Left renal pelvis (tissue), 4 donors: ENCODE results near the gene ADD3. TPM values are rescaled to one million over a fixed set of nuclear protein-coding genes. Genes with fewer than 3 reads are reported as not detected.
"Not testable (repeated sequence)": the region's sequence is repeated elsewhere in the genome, so short reads cannot be mapped to it uniquely, and the experiment has no call there.

Experiments used
- DNase-seq, 4 donors: peaks; one replicate each; pipeline ENCODE4 v3.0.0-alpha.2; 2013; ENCODE audit warnings: low read depth in 4 of 4, low spot score in 3 of 4
- polyA plus RNA-seq, 4 donors: library from polyadenylated mRNA; unstranded; fragments of 120-200 nt; gene quantifications; one replicate each; pipeline ENCODE4 v1.2.1, GENCODE V29; 2013; ENCODE audit not compliant: insufficient read length in 4 of 4

ADD3 gene
- polyA plus RNA-seq, 4 donors: 266 to 277 (median 273) TPM

DNA sequence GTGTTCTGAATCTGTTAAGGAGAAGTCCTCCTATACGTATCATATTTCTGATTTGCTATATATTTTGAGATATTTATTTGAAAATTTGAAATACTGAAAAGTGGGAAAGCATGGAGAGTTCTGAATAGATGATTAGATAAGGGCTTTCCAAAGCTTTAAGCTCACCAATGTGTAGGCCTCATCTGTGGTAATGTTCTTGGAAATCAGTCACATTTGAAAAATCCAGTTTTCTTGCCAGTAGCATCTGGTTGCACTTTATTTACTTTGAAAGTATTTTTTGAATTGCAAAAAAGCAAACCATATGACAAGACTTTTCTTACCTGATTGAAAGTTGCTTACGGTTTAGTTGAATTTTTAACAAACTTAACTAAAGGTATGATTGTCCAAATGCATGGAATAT, 21.7 kb downstream of the ADD3 start:
- DNase-seq: no peak

DNA sequence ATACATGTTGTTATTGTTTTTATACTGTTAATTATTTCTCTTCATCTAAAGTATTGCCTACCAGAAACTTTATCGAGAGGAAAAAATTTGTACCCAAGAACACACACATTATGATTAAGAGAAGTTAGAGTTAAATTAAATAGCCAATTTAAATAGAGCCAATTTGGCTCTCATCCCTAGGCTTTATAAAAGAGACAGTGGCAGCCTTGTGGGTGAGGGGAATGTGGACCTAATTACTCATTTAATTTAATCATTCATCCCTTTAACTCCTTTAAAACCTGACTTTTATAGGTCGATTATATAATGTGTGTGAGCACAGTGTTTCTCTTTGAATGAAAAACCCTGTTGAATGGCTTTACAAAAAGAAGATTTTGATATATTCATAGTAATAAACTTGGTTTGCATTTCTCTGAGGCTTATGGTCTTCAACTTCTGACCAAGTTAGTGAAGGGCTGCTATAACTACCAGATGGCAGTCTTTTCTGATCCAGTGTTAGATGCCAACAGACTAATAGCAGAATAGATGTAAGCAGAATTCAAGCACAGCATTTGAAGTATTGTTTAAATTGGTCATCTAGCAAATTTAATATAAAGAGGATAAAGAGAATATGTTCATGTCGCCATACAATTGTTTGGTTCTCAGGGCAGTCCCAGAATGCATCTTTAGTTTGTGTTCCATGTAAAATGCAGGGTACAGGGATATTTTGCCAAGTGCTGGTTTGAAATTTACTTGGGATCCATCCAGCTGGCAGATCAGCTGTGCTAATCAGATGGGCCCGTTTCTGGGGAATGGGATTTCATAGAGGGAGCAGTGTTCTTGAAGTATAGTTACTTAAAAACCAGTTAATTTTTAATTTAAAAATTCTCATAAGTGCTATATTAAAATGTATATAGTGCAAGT, 25.3 kb downstream of the ADD3 start:
- no peak for DNase-seq

DNA sequence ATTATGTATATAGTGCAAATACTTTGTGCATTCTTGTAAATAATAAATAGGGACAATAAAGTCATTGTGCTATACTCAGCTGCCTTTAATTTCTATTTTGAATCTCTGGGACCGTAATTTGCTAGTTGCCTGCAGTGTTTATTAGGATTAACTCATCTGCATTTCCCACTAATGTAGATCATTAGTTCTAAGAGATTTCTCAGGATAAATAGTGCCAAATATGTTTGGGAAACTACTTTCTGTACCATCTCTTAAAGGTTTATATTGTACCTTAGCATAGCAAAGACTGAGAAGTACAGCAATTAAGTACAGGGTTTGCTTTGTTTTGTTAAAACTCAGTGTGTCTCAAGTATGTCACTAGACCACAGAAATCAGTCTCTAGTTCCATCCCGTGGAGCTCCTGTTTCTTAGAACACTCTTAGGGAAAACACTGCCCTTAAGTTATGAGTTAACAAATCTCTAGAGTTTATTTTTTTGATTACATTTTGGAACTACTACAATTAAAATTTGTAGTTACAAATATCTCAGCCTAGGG, 26.0 kb downstream of the ADD3 start:
- DNase-seq: no peak

DNA sequence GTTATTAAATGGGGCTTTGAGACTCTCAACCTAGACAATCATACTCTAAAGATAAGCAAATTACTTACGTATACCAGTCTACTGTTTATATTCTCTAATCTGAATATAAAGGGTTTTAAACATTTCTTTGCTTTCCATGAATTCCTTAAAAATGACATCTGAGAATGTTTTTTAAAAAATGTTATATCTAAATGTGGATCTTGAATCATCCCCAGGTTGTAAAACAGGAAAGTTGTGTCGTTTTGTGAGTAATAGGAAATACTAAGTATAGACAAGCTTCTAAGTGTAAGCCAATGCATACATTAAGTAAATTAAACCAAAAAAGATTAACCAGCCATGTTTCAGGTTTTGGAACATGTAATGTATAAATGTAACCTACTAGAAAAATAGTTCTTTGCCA, 26.8 kb downstream of the ADD3 start:
- DNase-seq: no peak

DNA sequence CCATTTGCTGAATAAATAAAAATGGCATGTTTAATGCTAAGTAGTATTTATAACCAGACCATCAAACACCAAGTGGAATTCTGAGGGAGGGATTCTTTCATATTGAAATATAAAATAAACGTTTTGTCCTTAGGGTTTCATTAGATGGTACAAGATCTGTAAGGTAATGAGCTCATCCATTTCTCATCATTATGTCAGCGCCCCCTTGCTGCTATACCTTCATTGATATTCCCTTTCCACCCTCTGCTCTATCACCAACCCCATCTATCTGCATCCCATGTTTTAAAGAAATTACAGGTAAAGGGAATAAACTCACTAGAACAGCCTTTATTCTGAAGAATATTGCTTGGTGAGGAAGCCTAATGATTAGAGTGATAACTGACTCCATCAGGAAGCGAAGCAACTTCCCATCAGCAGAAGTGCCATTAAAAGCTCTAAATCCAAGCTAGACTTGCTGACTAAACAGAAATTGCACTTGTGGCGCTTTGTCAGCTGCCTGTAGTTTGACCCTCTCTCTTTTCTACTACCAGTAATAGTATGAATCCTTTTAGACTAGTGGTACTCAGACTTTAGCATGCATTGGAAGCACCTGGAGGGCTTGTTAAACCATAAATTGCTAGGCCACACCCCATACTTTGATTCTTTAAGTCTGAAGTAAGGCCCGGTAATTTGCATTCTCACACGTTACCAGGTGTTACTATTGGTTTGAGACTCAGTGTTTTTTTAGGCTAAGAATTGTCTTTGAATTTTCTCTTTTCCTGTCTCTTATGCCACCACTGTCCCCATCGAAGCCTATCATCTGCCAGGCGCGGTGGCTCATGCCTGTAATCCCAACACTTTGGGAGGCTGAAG, 27.5 kb downstream of the ADD3 start:
- DNase-seq: no peak

DNA sequence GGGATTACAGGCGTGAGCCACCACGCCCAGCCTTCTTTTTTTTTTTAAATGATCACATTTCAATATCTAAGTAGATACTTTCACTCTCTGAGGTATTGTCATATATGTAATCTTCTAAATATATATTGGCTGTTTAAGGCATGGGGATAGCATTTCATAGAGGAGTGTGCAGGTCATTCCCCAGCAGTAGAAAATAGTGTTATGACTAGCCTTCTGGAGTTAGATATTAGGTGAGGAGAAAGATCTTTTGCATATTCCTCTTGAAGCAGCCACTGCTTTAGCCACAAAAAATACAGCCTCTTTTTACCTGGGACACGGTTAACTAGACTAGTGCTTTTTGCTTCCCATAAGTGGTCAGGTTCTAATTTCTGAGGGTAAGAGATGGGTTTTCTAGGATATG, 28.9 kb downstream of the ADD3 start:
- no peak for DNase-seq

DNA sequence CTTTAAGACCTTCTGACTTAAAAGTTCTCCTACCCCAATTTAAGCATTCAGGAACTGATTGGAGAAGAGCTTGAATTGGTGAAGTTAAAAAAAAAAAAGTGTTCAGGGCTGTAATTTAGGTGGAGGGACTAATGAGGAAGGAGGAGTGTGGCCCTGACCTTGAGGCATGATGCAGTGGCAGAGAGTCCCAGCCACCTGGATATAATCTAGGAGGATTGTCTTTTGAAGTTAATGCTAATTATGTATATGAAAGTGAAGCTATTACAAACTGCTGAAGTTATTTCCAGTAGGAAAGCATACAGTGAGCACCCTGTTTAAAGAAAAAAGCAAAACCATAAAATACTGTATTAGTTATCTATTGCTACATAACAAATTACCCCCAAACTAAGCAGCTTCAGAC, 31.5 kb downstream of the ADD3 start:
- no peak for DNase-seq

DNA sequence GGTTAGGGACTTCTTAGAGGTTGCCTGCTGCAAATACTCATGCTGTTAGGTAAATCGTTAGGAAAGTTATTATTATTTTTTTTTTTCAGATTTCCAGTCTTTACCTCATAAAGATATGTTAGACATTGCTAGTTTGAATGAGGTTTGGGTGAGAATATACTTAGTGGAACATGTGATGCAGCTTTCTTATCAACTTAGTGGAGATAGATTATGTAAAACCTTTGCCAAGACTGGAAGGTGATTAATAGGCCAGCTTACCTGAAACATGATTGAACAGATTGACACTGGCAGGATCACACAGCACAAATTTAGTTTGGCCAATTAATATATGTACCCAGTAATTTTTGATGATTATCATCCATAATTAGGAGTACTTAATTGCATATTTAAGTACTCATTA, 32.3 kb downstream of the ADD3 start:
- no peak for DNase-seq

DNA sequence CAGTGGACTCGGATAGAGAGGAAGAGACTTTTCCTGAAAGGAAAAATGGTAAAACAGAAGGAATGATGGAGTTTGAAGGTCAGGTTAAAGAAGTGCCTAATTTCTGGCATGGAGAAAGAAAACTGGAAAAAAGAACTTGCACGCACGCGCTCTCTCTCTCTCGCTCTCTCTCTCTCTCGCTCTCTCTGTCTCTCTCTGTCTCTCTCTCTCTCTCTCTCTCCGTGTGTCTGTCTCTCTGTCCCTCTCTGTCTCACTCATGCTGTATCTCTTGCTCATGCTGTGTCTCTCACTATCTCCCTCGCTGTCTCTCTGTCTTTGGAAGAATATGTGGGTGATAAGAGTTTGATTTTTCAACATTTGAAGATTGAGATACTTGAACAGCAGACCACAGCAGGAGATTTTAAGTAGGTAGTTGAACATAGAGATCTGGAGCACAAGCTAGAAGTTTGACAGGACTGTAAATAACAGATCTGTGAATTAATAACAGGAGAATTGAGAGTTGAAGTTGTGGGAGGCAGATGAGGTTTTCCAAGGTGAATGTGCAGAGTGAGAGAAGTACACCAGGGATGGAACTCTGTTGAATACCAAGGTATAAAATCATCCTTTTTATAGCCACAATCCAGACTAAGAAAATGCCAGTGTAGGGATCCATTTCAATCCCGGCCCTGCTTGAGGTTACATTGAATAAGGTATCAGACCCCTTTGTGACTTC, 33.1 kb downstream of the ADD3 start:
- no peak for DNase-seq

DNA sequence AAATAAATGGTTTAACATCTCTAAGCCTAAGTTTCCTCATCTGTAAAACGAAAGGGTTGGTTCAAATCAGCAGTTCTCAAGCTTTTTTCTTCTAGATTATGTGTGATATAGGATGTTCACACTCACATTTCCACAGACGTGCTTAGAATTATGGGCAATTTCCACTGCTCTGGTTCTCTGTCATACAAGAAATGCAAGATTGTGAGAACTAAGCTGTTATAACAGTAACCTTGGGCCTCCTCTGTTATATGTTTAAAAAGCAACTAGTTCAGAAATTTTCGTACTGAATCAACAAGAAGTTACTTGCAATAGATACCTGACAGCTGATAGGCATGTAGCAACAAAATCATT, 33.7 kb downstream of the ADD3 start:
- no peak for DNase-seq

DNA sequence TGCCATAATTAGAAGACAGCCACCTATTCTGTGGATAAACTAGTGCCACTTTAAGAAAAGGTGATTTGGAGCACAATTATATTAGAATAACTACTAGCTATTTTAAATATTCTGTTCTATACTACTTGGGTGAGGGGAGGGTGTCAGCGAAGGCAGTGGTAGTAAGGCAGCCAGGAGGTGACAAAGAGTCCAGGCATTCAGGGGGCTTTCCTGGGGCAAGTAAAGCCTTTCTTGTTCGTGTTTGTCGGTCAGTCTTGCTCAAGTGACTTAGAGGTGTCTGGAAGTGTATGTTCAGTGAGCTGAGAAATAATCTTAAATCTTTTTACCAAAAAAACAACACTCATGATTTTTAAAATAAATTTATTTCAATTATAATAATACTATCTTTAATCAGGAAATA, 34.4 kb downstream of the ADD3 start:
- no peak for DNase-seq

DNA sequence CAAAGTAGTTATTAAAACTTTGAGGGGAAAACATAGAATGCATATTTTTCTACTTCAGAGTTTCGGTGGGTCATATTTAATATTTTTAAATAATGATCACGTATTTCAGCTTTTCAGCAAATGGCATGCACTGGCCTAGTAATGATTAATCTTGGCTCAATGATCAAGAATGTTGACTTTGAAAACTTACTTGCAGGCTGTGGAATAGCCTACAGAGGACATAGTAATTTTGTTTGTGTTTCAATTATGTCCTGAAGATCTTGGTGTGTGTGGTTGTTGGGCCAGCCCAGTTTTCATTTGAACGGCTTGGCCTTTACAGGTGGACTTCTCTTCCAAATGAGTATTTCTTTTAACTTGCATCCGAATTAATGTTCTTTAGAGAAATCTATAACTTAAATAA, 35.1 kb downstream of the ADD3 start:
- DNase-seq: no peak

DNA sequence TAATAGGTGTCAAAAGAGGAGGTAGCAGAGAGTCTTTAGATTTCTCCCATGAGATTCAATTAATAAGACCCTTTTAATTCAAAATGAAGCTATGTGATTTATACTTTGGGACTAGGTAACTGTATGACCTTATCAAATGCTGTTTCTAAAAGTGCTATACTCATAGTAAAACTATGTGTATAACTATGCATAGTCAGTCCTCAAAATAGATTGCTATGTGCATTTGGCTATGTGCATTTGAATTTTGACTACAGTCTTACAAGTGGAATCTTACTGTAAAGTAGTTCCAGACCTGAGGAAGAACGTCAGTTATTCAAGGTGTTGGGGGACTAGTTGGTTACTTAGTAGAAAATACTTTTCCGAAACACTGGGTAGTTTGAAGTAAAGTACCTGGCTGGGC, 36.9 kb downstream of the ADD3 start:
- no peak for DNase-seq

DNA sequence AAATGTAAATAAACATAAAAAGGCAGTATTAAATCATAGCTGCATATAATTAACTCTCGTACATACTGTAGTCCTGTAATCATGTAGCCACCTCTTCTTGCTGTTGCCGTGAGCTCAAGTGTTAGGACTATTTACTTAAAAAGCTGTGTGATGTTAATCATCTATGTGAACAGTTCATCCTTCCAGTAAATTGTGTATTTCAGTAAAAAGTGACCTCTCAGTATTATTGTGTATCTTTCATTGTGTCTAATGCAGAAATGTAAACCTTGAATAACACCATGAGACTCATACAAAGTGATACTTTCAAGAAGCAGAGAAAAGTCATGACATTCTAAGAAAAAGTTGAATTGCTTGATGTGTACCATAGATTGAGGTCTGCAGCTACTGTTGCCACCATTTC, 38.0 kb downstream of the ADD3 start:
- DNase-seq: no peak

DNA sequence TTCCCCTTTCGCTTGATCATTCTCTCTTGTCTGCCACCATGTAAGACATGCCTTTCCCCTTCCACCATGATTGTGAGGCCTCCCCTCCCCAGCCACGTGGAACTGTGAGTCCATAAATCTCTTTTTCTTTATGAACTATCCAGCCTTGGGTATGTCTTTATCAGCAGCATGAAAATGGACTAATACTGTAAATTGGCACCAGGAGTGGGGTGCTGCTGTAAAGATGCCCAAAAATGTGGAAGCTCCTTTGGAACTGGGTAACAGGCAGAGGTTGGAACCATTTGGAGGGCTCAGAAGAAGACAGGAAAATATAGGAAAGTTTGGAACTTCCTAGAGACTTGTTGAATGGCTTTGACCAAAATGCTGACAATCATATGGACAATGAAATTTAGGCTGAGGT, 40.4 kb downstream of the ADD3 start:
- DNase-seq: not testable (repeated sequence)

DNA sequence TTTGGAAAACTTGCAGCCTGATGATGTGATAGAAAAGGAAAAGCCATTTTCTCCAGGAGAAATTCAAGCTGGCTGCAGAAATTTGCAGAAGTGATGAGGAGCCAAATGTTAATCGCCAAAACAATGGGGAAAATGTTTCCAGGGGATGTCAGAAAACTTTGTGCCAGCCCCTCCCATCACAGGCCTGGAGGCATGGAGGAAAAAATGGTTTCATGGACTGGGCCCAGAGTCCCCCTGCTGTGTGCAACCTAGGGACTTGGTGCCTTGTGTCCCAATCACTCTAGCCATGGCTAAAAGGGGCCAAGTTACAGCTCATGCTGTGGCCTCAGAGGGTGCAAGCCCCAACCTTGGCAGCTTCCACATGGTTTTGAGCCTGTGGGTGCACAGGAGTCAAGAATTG, 41.0 kb downstream of the ADD3 start:
- DNase-seq: no peak

DNA sequence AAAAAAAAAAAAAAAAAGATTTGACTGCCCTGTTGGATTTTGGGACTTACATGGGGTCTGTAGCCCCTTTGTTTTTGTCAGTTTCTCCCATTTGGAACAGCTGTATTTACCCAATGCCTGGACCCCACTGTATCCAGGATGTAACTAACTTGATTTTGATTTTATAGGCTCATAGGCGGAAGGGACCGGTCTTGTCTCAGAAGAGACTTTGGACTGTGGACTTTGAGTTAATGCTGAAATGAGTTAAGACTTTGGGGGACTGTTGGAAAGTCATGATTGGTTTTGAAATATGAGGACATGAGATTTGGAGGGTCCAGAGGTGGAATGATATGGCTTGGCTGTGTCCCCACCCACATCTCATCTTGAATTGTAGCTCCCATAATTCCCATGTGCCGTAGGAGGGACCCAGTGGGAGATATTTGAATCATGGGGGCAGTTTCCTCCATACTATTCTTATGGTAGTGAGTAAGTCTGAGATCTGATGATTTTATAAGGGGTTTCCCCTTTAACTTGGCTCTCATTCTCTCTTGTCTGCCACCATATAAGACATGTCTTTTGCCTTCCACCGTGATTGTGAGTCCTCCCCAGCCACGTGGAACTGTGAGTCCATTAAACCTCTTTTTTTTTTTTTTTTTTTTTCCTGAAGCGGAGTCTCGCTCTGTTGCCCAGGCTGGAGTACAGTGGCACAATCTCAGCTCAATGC, 42.3 kb downstream of the ADD3 start:
- DNase-seq: not testable (repeated sequence)

DNA sequence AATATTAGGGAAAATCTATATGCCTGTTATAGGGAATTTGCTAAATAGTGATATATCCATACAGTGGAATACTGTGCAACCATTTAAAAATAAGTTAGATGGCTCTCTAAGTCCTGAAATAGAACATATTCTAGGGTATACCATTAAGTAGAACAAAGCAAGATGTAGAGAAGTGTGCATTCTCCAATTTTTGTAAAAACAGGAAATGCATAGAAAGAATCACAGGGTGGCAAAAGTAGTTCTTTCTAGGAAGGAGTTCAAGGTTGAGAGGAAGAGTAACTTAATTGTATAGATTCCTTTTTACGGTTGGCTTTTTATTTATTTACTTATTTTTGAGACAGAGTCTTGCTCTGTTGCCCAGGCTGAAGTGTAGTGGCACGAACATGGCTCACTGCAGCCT, 43.7 kb downstream of the ADD3 start:
- DNase-seq: no peak

DNA sequence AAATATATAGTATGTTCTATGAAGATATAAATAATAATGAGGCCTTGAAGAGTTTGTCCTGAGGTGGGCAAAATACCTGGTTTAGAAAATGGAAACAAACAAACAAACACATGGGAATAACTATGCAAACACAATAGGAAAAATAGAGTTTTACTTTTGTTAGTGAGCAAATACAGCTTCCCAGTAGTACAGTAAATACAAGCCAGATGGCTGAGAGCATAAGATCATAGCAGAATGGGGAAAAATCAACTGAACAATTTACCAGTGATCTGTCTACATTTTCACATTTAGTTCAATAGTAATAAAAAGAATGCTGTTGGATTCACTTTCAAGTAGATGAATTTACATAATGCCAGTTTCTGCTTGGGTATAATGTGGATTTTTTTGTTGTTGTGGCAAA, 45.1 kb downstream of the ADD3 start:
- DNase-seq: no peak

DNA sequence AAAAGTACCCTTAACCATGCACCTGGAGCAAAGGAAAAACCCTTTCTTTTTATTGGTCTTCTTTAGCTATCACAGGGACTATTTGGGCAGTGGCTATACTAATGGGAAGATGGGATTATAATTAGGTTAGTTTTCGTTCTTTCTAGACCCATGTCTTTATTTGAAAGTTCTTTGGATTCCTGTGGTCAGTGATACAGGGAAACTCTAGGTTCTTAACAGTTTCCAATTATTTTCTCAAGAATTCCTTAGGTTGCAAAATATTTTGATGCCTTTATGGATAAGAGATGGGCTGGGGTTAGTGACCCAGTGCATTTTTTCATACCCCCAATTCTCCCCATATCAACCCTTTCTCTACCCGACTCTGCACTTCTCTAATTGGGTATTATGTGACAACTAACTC, 49.0 kb downstream of the ADD3 start:
- DNase-seq: no peak

DNA sequence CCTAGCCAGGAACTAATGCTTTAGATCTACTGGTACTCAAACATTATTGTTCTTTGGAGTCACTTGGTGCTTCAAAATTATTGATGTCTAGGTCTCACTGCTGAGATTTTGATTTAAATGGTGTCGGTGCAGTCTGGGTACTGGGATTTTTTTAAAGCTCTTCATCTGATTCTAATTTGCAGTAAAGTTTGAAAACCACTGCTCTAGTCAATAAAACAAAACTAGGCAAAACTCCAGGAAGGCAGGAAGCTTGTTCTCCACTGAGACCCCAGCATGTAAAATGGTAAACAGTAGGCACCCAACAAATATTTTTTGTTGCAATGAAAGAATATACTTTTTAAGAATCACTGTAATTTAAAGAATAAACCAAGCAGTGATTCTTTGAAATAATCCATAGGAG, 49.7 kb downstream of the ADD3 start:
- no peak for DNase-seq
